Motor neuron (in vitro differentiated cells): ENCODE data around the gene SCML2. TPM values are rescaled to one million over a fixed set of nuclear protein-coding genes. Genes with fewer than 3 reads are reported as not detected.
"Not testable (repeated sequence)": the region's sequence is repeated elsewhere in the genome, so short reads cannot be mapped to it uniquely, and the experiment has no call there.

Experiments
- ATAC-seq, 8 experiments: fragments of 200-7000 bp; cut with Tn5 transposase; replicated peaks in 6 of 8; 2 replicates each; pipeline ENCODE4 v1.8.0; 2021; ENCODE audit warnings: mild to moderate bottlenecking in 8 of 8, moderate library complexity in 8 of 8
- H3K27ac ChIP-seq, 2 donors: fragments of 250-450 bp; sonication (Bioruptor Pico); 2 replicates each; pipeline ENCODE4 v1.9.0; 2021; ENCODE audit warnings: antibody characterized with exemption in 2 of 2, mild to moderate bottlenecking in 2 of 2, moderate library complexity in 1 of 2
- H3K4me1 ChIP-seq, 2 donors: fragments of 250-450 bp; sonication (Bioruptor Pico); replicated peaks in 1 of 2; 2 replicates each; pipeline ENCODE4 v1.6.1; 2021; ENCODE audit warnings: antibody characterized with exemption in 2 of 2, mild to moderate bottlenecking in 2 of 2, moderate library complexity in 1 of 2
- H3K4me3 ChIP-seq, 5 donors: fragments of 250-450 bp; sonication (Bioruptor Pico); 2 replicates each; pipeline ENCODE4 v1.9.0; 2021; ENCODE audit warnings: antibody characterized with exemption in 5 of 5, mild to moderate bottlenecking in 5 of 5, moderate library complexity in 4 of 5
- WGBS, 10 experiments: fragments of 450-650 bp; shearing (Covaris generic); methylation state at CpG; one replicate each; pipeline ENCODE4 v1.0.0; 2022; 5-methylcytosine and 5-hydroxymethylcytosine counted together
- in situ Hi-C, 9 experiments: fragments of 400-800 bp; cut with MboI; loops; one replicate each; pipeline ENCODE4 v1.15.0; 2021; ENCODE audit warnings: low sequenced_read_pairs in 9 of 9, low pct_unique_long_range_greater_than_20kb in 2 of 9; ENCODE audit not compliant: unreplicated experiment in 9 of 9
- total RNA-seq, 8 experiments: library from RNA; unstranded; fragments of 300-600 nt; gene quantifications; 2 replicates each; pipeline versions ENCODE4 v1.2.3 to v1.2.4, GENCODE V29; 2022

SCML2 gene
- total RNA-seq, 8 experiments from 2014 or later, result 1.1 to 21.5 (median 8.9) TPM

DNA sequence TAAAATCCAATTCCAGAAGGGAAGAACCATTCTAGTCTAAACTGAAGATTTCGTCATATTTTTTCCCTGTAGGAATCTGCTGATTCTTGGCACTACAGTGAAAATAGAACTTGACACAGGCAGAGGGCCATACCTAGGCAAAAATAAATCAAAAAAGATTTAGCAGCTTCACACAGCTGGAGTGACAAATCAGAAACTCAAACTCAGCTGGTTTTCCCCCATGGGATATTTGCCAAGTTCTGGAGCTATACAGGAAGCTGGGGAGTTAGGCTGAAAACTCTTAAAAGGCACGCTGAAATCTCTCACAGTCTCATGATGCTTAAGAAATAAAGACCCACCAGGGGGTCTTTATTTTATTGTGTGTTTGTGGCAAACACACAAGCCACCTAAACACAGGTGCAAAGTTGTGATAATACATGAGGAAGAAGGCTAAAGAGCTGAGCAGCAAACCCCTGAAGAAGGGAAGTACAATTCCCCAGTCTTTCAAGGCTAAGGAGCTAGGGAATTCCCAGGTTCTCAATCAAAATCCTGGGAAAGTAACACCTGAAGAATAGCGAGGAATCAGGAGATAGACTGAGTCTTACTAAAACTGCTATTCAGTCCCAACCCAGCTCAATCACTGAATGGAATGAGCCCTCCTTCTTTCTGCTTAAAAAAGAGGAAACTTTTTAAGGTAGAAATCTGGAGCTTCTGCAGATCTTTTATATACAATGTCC is 101.7 kb downstream of the SCML2 start:
- in situ Hi-C loops, result no loop called here
- Histone ChIP-seq H3K27ac (no peak overlapping the region), H3K4me1 (no peaks in the 10 kb centered on the region), H3K4me3 (no peak overlapping the region)
- no peak for ATAC-seq
- 40 to 100% (median 60%) methylated on average over 1 to 3 of the region's 3 CpGs; no CpG with 5 or more reads in 7 of the 10 experiments for WGBS, 10 experiments

DNA sequence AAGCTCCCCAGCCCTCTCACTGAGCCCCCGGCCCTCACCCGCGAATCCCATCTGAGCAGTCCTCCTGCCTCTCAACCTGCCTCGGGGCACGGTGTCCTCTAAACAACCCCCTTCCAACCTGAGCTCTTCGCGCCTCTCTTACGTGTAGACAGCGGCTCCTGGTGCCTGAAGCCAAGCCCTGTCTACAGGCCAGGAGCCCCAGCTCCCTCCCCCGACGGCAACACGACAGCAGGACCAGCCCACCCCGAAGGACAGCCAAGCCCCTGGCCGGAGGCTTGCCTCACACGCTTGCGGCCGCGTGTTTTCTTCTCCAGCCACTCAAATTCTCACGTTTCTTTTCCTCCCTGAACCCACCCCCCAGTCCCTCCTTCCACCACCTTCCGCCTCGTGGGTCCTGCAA is 124.8 kb downstream of the SCML2 start:
- H3K4me3 ChIP-seq, in situ Hi-C loops, H3K27ac ChIP-seq, H3K4me1 ChIP-seq, ATAC-seq: not testable (repeated sequence)
- WGBS, 10 experiments, result no CpG with 5 or more reads among the region's 21 CpGs

- no peaks in the 10 kb centered on the region for H3K4me1 ChIP-seq
- in situ Hi-C loops, result no loop called here
- no peak overlapping the region for H3K27ac ChIP-seq
- WGBS, 10 experiments, result 25 to 100% (median 61%) methylated on average over 1 to 3 of the region's 14 CpGs; no CpG with 5 or more reads in 6 of the 10 experiments
- H3K4me3 ChIP-seq, result no peak overlapping the region
- ATAC-seq, result no peak
Observed at GRCh38 chrX:18228069-18228468, 126.4 kb downstream of the SCML2 start.

GRCh38 chrX:18227458-18227857 is 127.0 kb downstream of the SCML2 start:
- WGBS, 10 experiments, result no CpG with 5 or more reads among the region's 7 CpGs
- in situ Hi-C loops, result no loop called here
- ATAC-seq, result no peak
- Histone ChIP-seq H3K4me3 (no peak overlapping the region), H3K4me1 (no peaks in the 10 kb centered on the region), H3K27ac (no peak overlapping the region)

GRCh38 chrX:18220786-18221185 is 133.7 kb downstream of the SCML2 start, which contains the start of gene BEND2:
Gene BEND2 (minus strand): TSS chrX:18220886. CDS start chrX:18220750, 136 bp downstream.
- no peak within 1 kb of the TSS for H3K27ac ChIP-seq
- in situ Hi-C loops, result loop anchor here in 2 of 9 experiments (25.0 kb wide), 2 partner anchors 433 to 458 kb away; no protein-coding TSS in a partner anchor
- H3K4me1 ChIP-seq, result no peaks in the 10 kb centered on the region
- no peak within 1 kb of the TSS for H3K4me3 ChIP-seq
- 60 to 100% (median 85%) methylated on average over 2 to 5 of the region's 19 CpGs; no CpG with 5 or more reads in 6 of the 10 experiments for WGBS, 10 experiments
- no peak for ATAC-seq

DNA sequence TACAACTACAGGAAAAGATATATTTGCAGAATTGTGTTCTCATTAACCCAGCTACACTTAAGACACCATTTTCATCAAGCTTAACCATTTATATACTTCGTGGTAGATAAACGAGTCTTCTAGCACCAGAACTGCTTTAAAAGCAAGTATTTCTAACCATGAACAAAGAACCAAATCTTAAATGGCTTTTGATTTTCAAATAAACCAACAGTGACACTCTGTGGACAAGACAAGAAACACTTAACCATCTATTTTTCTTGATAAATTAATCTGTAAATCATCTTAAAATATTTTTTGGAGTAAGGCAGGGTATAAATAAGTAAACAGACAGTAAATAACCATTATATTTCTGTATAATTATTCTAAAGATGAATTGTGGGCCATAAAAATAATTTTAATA is 144.0 kb downstream of the SCML2 start:
- H3K27ac ChIP-seq, result no peak overlapping the region
- no peak overlapping the region for H3K4me3 ChIP-seq
- 0 to 24% (median 0%) methylated on average over 1 to 2 of the region's 2 CpGs; no CpG with 5 or more reads in 4 of the 10 experiments for WGBS, 10 experiments
- no peak for ATAC-seq
- peaks cover 0 to 3% of the 10 kb centered on the region in 2 donors for H3K4me1 ChIP-seq
- in situ Hi-C loops, result loop anchor here in 2 of 9 experiments (25.0 kb wide), 2 partner anchors 423 to 448 kb away; no protein-coding TSS in a partner anchor

DNA sequence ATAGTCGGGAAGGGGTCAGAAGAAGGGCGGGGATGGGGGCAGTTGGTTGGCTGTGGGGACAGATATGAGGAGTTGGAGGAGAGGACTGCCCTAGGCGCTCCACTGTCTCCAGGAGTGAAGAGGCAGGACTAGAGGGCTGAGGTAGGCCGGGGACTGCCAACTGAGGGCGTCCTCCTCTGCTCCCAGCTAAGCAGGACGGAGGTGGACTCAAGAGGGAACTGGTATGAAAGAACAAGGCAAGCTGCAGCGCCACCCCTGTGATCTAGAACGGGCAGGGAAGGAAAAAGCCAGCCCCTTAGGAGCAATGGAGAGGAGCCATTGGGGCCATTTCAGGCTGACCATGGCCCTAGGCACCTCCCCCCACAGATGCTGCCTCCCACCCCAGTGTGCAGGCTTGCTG is 147.8 kb downstream of the SCML2 start:
- H3K4me1 ChIP-seq, result peaks cover 0 to 3% of the 10 kb centered on the region in 2 donors
- no peak for ATAC-seq
- H3K27ac ChIP-seq, result no peak overlapping the region
- WGBS, 10 experiments, result no CpG with 5 or more reads among the region's 8 CpGs
- in situ Hi-C loops, result loop anchor here in 2 of 9 experiments (25.0 kb wide), 2 partner anchors 419 to 444 kb away; no protein-coding TSS in a partner anchor
- H3K4me3 ChIP-seq, result no peak overlapping the region

DNA sequence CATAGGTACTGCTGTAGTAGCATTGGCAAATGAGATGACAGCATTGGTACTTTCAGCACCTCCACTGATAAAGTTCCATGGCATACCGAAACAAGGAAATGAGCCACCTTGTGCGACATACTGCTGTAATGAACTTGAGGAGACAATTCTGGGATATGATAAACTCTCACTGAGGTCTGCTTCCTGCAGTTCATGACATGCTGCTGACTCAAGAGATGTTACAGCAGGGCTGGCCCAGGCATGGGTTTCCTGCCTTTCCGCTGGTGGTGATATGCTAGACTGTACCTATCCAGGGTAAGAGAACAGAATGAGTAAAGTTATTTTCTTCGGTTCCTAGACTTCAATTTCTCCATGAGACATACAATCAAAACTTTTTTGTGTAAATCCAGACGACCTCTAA is 150.9 kb downstream of the SCML2 start:
- in situ Hi-C loops, result loop anchor here in 2 of 9 experiments (25.0 kb wide), 2 partner anchors 416 to 441 kb away; no protein-coding TSS in a partner anchor

GRCh38 chrX:18194688-18195087 is 159.8 kb downstream of the SCML2 start:
- no peak overlapping the region for H3K4me3 ChIP-seq
- no peak overlapping the region for H3K27ac ChIP-seq
- in situ Hi-C loops, result no loop called here
- no peak for ATAC-seq
- 0 to 44% methylated on average over 1 of the region's 1 CpG; no CpG with 5 or more reads in 8 of the 10 experiments for WGBS, 10 experiments
- H3K4me1 ChIP-seq, result no peaks in the 10 kb centered on the region

More for the DNA sequence above, 150.9 kb downstream of the SCML2 start:
- Histone ChIP-seq H3K4me1 (no peaks in the 10 kb centered on the region), H3K4me3 (no peak overlapping the region), H3K27ac (no peak overlapping the region)
- no peak for ATAC-seq
- 0 to 100% (median 52%) methylated on average over 1 to 4 of the region's 5 CpGs; no CpG with 5 or more reads in 5 of the 10 experiments for WGBS, 10 experiments

Other genes with a start within 250 kb of the SCML2 start
- gene BEND2, start 133.8 kb downstream of the SCML2 start, total RNA-seq, result under 1 TPM in 2 of 8 experiments, not detected in 6; 0.04 to 0.14 TPM
- gene CDKL5, start 70.9 kb upstream of the SCML2 start, total RNA-seq, result 10 to 100 TPM in 2 of 8 experiments, 1 to 10 TPM in 5, under 1 TPM in 1; 0.71 to 10.6 (median 7.5) TPM